Fibroblast of lung (primary cell): Measurements from ENCODE around the gene SUPT3H.

Source experiments
- CTCF ChIP-seq, 2 donors: IDR thresholded peaks in 1 of 2; conservative IDR thresholded peaks in 1 of 2; 1 replicate in 1 of 2; 2 replicates in 1 of 2; pipeline ENCODE4 v1.5.1; 2011 to 2012; ENCODE audit warnings: low read length in 2 of 2, control low read depth in 1 of 2, inconsistent platforms in 1 of 2, low read depth in 1 of 2, mild to moderate bottlenecking in 1 of 2
- EZH2 ChIP-seq: IDR thresholded peaks from 2 replicates; pipeline ENCODE4 v1.5.1; 2012; ENCODE audit warnings: low read length, control low read depth, mild to moderate bottlenecking; ENCODE audit errors: missing control alignments

DNA sequence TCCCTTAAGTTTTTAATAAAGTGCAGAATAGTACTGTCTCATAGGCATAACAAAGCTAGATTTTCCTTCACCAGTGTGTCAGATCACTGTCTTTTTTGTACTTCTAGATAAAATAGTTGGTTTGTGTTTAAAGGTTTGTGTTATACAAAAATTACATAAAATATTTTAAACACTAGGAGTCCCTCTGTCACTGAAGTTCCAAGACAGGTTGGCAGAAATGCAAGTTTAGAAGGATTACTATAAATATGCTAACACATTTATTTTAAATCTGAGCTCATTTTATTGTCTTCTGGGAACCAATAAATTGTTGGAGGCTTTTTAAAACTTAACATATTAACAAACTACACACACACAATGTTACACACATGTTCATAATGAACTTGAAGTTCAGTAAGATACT is 80.4 kb downstream of the SUPT3H start:
- no peak for TF ChIP-seq CTCF (conservative IDR thresholded peaks at IDR 0.05 in 1 of 2, IDR thresholded peaks at IDR 0.05 in 1 of 2; ENCODE audit: low read depth in 1 of 2, low read length in 2 of 2)
- no peak for TF ChIP-seq EZH2
